ENCODE results near the gene EVA1C. TPM values are rescaled to one million over a fixed set of nuclear protein-coding genes. Genes with fewer than 3 reads are reported as not detected.

Gene EVA1C
- total and polyA plus RNA-seq, 10 of the 15 experiments (the other 5 are each of a cell fraction or from before 2014, with no cell fraction given) = 0.13 to 0.56 (median 0.34) TPM; not detected in 7

- no peaks in the 10 kb centered on the region for H3K79me2 ChIP-seq (ENCODE audit: control insufficient read depth, insufficient read depth, low read length)
- ChIA-PET SMC1A (ENCODE audit: uncharacterized antibody, unreplicated experiment) (no interaction called here), POLR2A (no interaction called here), RAD21 (ENCODE audit: unreplicated experiment) (interaction anchor here (0.5 kb wide), 1 partner anchor 120 kb away, joined by 4 read pairs; no protein-coding TSS in a partner anchor), CTCF (no interaction called here)
- no TSS peak for BruUV-seq (replicated peaks)
- ATAC-seq (no peak), FAIRE-seq (no peak), DNase-seq (ENCODE audit: low read depth, low spot score) (no peak)
- no peak overlapping the region for H2AFZ ChIP-seq (ENCODE audit: control insufficient read depth, low read depth, low read length)
- no peaks in the 10 kb centered on the region for H3K27me3 ChIP-seq (replicated peaks in 1 of 2; ENCODE audit: control insufficient read depth in 2 of 2, insufficient read depth in 2 of 2, low read length in 1 of 2)
- H3K9me3 ChIP-seq (replicated peaks; ENCODE audit: control insufficient read depth, insufficient read depth, low read length) = no peaks in the 10 kb centered on the region; the same call in 2 of the 3 replicates
- no peaks in the 10 kb centered on the region for H3K4me1 ChIP-seq (ENCODE audit: control insufficient read depth, insufficient read depth, low read length)
- TF ChIP-seq GATAD2B (conservative IDR thresholded peaks at IDR 0.05; ENCODE audit: low read depth) = no peak
- no peak for TF ChIP-seq RELB (IDR thresholded peaks at IDR 0.05; ENCODE audit: low read depth)
- 37% methylated on average over 8 of the region's 8 CpGs for WGBS (ENCODE audit: insufficient coverage, insufficient replicate concordance, low lambda C conversion rate, missing lambda C conversion rate)
- H3K36me3 ChIP-seq (ENCODE audit: control insufficient read depth in 2 of 2, insufficient read depth in 2 of 2, low read length in 1 of 2) = no peaks in the 10 kb centered on the region
- in situ Hi-C loops (cut with MboI) = no loop called here
- H3K4me2 ChIP-seq (ENCODE audit: control insufficient read depth, insufficient read depth) = no peak overlapping the region
- H3K27ac ChIP-seq (ENCODE audit: control insufficient read depth, insufficient read depth) = no peak overlapping the region
- H3K4me3 ChIP-seq = no peak overlapping the region
- no peak overlapping the region for H3K9ac ChIP-seq (ENCODE audit: control insufficient read depth, insufficient read depth, low read length)
- intact Hi-C loops (cut with micrococcal nuclease; ENCODE audit: unreplicated experiment) = no loop called here
- H4K20me1 ChIP-seq (ENCODE audit: control insufficient read depth, insufficient read depth) = no peaks in the 10 kb centered on the region
Observed at GRCh38 chr21:32521736-32522355, 109.3 kb downstream of the EVA1C start.

GRCh38 chr21:32523463-32523862 is 111.0 kb downstream of the EVA1C start:
- BruUV-seq (replicated peaks) = no TSS peak
- TF ChIP-seq YBX1 (IDR thresholded peaks at IDR 0.05) (no peak), EP300 (IDR thresholded peaks at IDR 0.05; ENCODE audit: borderline replicate concordance in 1 of 2, control insufficient read depth in 1 of 2, low read depth in 2 of 2, low read length in 2 of 2) (no peak), MTA3 (IDR thresholded peaks at IDR 0.05; ENCODE audit: borderline replicate concordance, low read length) (no peak), NFYB (IDR thresholded peaks at IDR 0.05; ENCODE audit: insufficient read depth, low read depth, low read length) (no peak), CEBPB (IDR thresholded peaks at IDR 0.05; ENCODE audit: borderline replicate concordance in 1 of 2, low read depth in 2 of 2, low read length in 2 of 2) (no peak), NKRF (conservative IDR thresholded peaks at IDR 0.05) (no peak), TAF1 (IDR thresholded peaks at IDR 0.05; ENCODE audit: borderline replicate concordance, low read depth, low read length) (no peak), EZH2 (IDR thresholded peaks at IDR 0.05; ENCODE audit: borderline replicate concordance, control insufficient read depth, low read depth, low read length) (no peak), BCL11A (IDR thresholded peaks at IDR 0.05; ENCODE audit: low read depth, low read length) (no peak), IRF5 (IDR thresholded peaks at IDR 0.05; ENCODE audit: borderline replicate concordance) (no peak)

More at GRCh38 chr21:32523463-32523862, 111.0 kb downstream of the EVA1C start:
- Histone ChIP-seq H3K79me2 (ENCODE audit: control insufficient read depth, insufficient read depth, low read length) (no peaks in the 10 kb centered on the region), H3K9ac (ENCODE audit: control insufficient read depth, insufficient read depth, low read length) (no peak overlapping the region), H3K27me3 (replicated peaks in 1 of 2; ENCODE audit: control insufficient read depth in 2 of 2, insufficient read depth in 2 of 2, low read length in 1 of 2) (no peaks in the 10 kb centered on the region), H3K9me3 (replicated peaks; ENCODE audit: control insufficient read depth, insufficient read depth, low read length) (no peaks in the 10 kb centered on the region; the same call in 2 of the 3 replicates), H4K20me1 (ENCODE audit: control insufficient read depth, insufficient read depth) (no peaks in the 10 kb centered on the region), H2AFZ (ENCODE audit: control insufficient read depth, low read depth, low read length) (no peak overlapping the region), H3K27ac (ENCODE audit: control insufficient read depth, insufficient read depth) (no peak overlapping the region), H3K4me1 (ENCODE audit: control insufficient read depth, insufficient read depth, low read length) (no peaks in the 10 kb centered on the region), H3K4me2 (ENCODE audit: control insufficient read depth, insufficient read depth) (no peak overlapping the region), H3K4me3 (no peak overlapping the region), H3K36me3 (ENCODE audit: control insufficient read depth in 2 of 2, insufficient read depth in 2 of 2, low read length in 1 of 2) (no peaks in the 10 kb centered on the region)
- RAD21 ChIA-PET (ENCODE audit: unreplicated experiment) = no interaction called here
- SMC1A ChIA-PET (ENCODE audit: uncharacterized antibody, unreplicated experiment) = no interaction called here
- intact Hi-C loops (cut with micrococcal nuclease; ENCODE audit: unreplicated experiment) = no loop called here
- FAIRE-seq = no peak
- CTCF ChIA-PET = interaction anchor here (1.3 kb wide), 1 partner anchor 47 kb away, joined by 3 read pairs; no protein-coding TSS in a partner anchor
- POLR2A ChIA-PET = no interaction called here
- WGBS (ENCODE audit: insufficient coverage, insufficient replicate concordance, low lambda C conversion rate, missing lambda C conversion rate) = 44% methylated on average over 10 of the region's 10 CpGs
- no peak for ATAC-seq
- no peak for DNase-seq (ENCODE audit: low read depth, low spot score)
- in situ Hi-C loops (cut with MboI) = no loop called here
